HCT116 (cell line): Measurements from ENCODE around the gene GLOD4. TPM values are rescaled to one million over a fixed set of nuclear protein-coding genes. Genes with fewer than 3 reads are reported as not detected.

Source experiments
- ATAC-seq: fragments of 200-7000 bp; cut with Tn5 transposase; 2 replicates; pipeline ENCODE4 v1.9.1; 2020; ENCODE audit warnings: mild to moderate bottlenecking, moderate library complexity
- BruUV-seq: library from RNA; stranded (reverse); fragments of 400-500 nt; replicated peaks from 2 replicates; lab custom pipeline; 2021; lab: Mats Ljungman, UMichigan
- CTCF ChIA-PET: fragments of 300-600 bp; sonication (Branson Sonifier 250); formaldehyde crosslinking; loops from one replicate; lab custom pipeline; 2021; ENCODE audit warnings: antibody characterized with exemption; lab: Charles Lee
- POLR2A ChIA-PET: fragments of 300-600, 350-600 bp; sonication (Branson Sonifier 250); formaldehyde crosslinking; loops from one replicate; lab custom pipeline; 2021; ENCODE audit warnings: antibody characterized with exemption; lab: Charles Lee
- RAD21 ChIA-PET, 2 experiments: fragments of 300-600 bp; sonication (Branson Sonifier 250); formaldehyde crosslinking; loops; one replicate each; lab custom pipeline; 2023; ENCODE audit warnings: low total read pairs in 2 of 2; ENCODE audit not compliant: uncharacterized antibody in 2 of 2, unreplicated experiment in 2 of 2, low non-redundant PET in 1 of 2; lab: Charles Lee
- DNase-seq: peaks from one replicate; pipeline ENCODE4 v3.0.0-alpha.2; 2010; ENCODE audit warnings: low read depth, low spot score
- H2AFZ ChIP-seq: fragments of 200-600 bp; shearing (Covaris generic), sonication (generic); 2 replicates; pipeline ENCODE4 v1.6.1; 2017; ENCODE audit warnings: low read depth, mixed run types, mixed read lengths, antibody characterized with exemption, low read length; ENCODE audit not compliant: poor library complexity, severe bottlenecking
- H3K27ac ChIP-seq: 2 replicates; pipeline ENCODE4 v1.5.1; 2012; ENCODE audit warnings: low read depth, low read length
- H3K27me3 ChIP-seq: fragments of 200-600 bp; sonication (generic); 2 replicates; pipeline ENCODE4 v1.6.1; 2016; ENCODE audit warnings: mixed run types, low read length, mixed read lengths; ENCODE audit not compliant: insufficient read depth
- H3K36me3 ChIP-seq, 2 experiments: fragments of 200-500 bp in 1 of 2; fragments of 200-600 bp in 1 of 2; sonication (Bioruptor generic) in 1 of 2; sonication (generic) in 1 of 2; 2 replicates each; pipeline versions ENCODE4 v1.5.1 to v1.6.1; 2014 to 2016; ENCODE audit warnings: low read length in 2 of 2, inconsistent platforms in 1 of 2, mixed read lengths in 1 of 2, mixed run types in 1 of 2; ENCODE audit not compliant: insufficient read depth in 2 of 2, control insufficient read depth in 1 of 2
- H3K4me1 ChIP-seq, 2 experiments: fragments of 200-600 bp in 1 of 2; sonication (generic) in 1 of 2; 2 replicates each; pipeline versions ENCODE4 v1.5.1 to v1.6.1; 2012 to 2017; ENCODE audit warnings: low read length in 2 of 2, inconsistent platforms in 1 of 2, mild to moderate bottlenecking in 1 of 2, mixed read lengths in 1 of 2, mixed run types in 1 of 2, moderate library complexity in 1 of 2; ENCODE audit not compliant: insufficient read depth in 2 of 2, control insufficient read depth in 1 of 2
- H3K4me2 ChIP-seq: fragments of 200-600 bp; sonication (generic); 2 replicates; pipeline ENCODE4 v1.6.1; 2017; ENCODE audit warnings: mixed run types, low read length, mixed read lengths
- H3K4me3 ChIP-seq, 2 experiments: fragments of 200-600 bp in 1 of 2; sonication (generic) in 1 of 2; replicated peaks in 1 of 2; 2 replicates each; pipeline ENCODE4 v1.5.1; 2011 to 2016; ENCODE audit warnings: low read length in 2 of 2, control low read depth in 1 of 2, low read depth in 1 of 2, mild to moderate bottlenecking in 1 of 2, mixed read lengths in 1 of 2, mixed run types in 1 of 2
- H3K79me2 ChIP-seq: fragments of 200-600 bp; sonication (generic); 2 replicates; pipeline ENCODE4 v1.6.1; 2017; ENCODE audit warnings: mild to moderate bottlenecking, mixed run types, low read length, moderate library complexity, mixed read lengths; ENCODE audit not compliant: insufficient read depth
- H3K9ac ChIP-seq: fragments of 200-600 bp; sonication (generic); 2 replicates; pipeline ENCODE4 v1.6.1; 2016; ENCODE audit warnings: low read length, mixed read lengths
- H3K9me2 ChIP-seq: fragments of 200-600 bp; sonication (generic), shearing (Covaris generic); 2 replicates; pipeline ENCODE4 v1.6.1; 2017; ENCODE audit warnings: mixed run types, mild to moderate bottlenecking, moderate library complexity; ENCODE audit not compliant: insufficient read depth
- H3K9me3 ChIP-seq, 2 experiments: fragments of 200-500 bp in 1 of 2; fragments of 200-600 bp in 1 of 2; sonication (Bioruptor generic) in 1 of 2; sonication (generic) in 1 of 2; 2 replicates each; pipeline ENCODE4 v1.6.1; 2014 to 2017; ENCODE audit warnings: low read length in 2 of 2, mixed read lengths in 2 of 2, inconsistent platforms in 1 of 2, low read depth in 1 of 2, mild to moderate bottlenecking in 1 of 2, mixed run types in 1 of 2, moderate library complexity in 1 of 2; ENCODE audit not compliant: control insufficient read depth in 1 of 2, insufficient read depth in 1 of 2
- H4K20me1 ChIP-seq: fragments of 200-600 bp; sonication (generic), shearing (Covaris generic); 2 replicates; pipeline ENCODE4 v1.6.1; 2017; ENCODE audit warnings: mixed run types, mild to moderate bottlenecking, moderate library complexity; ENCODE audit not compliant: insufficient read depth
- CTCF ChIP-seq, 3 experiments: fragments of 200-600 bp in 1 of 3; sonication (generic) in 1 of 3; IDR thresholded peaks in 2 of 3; conservative IDR thresholded peaks in 1 of 3; 2 replicates each; pipeline ENCODE4 v1.5.1; 2012 to 2017; ENCODE audit warnings: low read depth in 2 of 3, low read length in 2 of 3, antibody characterized with exemption in 1 of 3, borderline replicate concordance in 1 of 3, control low read depth in 1 of 3, mild to moderate bottlenecking in 1 of 3, mixed read lengths in 1 of 3, mixed run types in 1 of 3, moderate library complexity in 1 of 3; ENCODE audit not compliant: insufficient read depth in 1 of 3
- MAX ChIP-seq: IDR thresholded peaks from 2 replicates; pipeline ENCODE4 v1.6.1; 2012
- RAD21 ChIP-seq: IDR thresholded peaks from 2 replicates; pipeline ENCODE4 v1.6.1; 2012; ENCODE audit warnings: low read depth, mild to moderate bottlenecking
- YY1 ChIP-seq: IDR thresholded peaks from 2 replicates; pipeline ENCODE4 v1.6.1; 2011; ENCODE audit warnings: low read length, low read depth, moderate library complexity, mild to moderate bottlenecking; ENCODE audit not compliant: insufficient replicate concordance; ENCODE audit errors: extremely low read depth
- intact Hi-C: fragments of 100-400 bp; cut with micrococcal nuclease; formaldehyde crosslinking; loops from 2 replicates; pipeline ENCODE4 v1.10.0; 2022
- total RNA-seq: library from RNA; stranded (reverse); gene quantifications from one replicate; pipeline ENCODE4 v1.2.1, GENCODE V29; 2021; ENCODE audit not compliant: unreplicated experiment

GLOD4 gene
- total RNA-seq, 1 experiment from 2014 or later = 80.7 TPM

GRCh38 chr17:794876-795275 lies 12.8 kb upstream of the GLOD4 start:
- RAD21 ChIA-PET = interaction anchor here (2.0 to 3.2 kb wide), 2 partner anchors 186 kb away, joined by 14 to 16 read pairs; partner anchors contain the start of gene NXN (in 1 of the 2)
- Histone ChIP-seq H4K20me1 (no peaks in the 10 kb centered on the region), H3K4me2 (peak overlapping the region; percentile 16; the same call in 1 of the 2 replicates), H3K4me3 (no peak overlapping the region), H2AFZ (no peak overlapping the region), H3K36me3 (peaks cover 0 to 24% of the 10 kb centered on the region in 2 experiments; a peak in 2 of 4 replicates), H3K9ac (no peak overlapping the region; the same call in 1 of the 2 replicates)
- no TSS peak for BruUV-seq
- no peak for TF ChIP-seq MAX
- peak; percentile 98 for TF ChIP-seq RAD21
- TF ChIP-seq CTCF (IDR thresholded peaks at IDR 0.05 in 2 of 3, conservative IDR thresholded peaks at IDR 0.05 in 1 of 3; ENCODE audit: borderline replicate concordance in 1 of 3, insufficient read depth in 1 of 3, low read depth in 2 of 3, low read length in 2 of 3) = peak; percentile 87 to 95 (median 95)
- peak; percentile 2 for TF ChIP-seq YY1
- TF ChIP-seq, all 23 proteins: peak for 3
- ChIA-PET CTCF (interaction anchor here (0.9 to 4.1 kb wide), 5 partner anchors 12 to 261 kb away, joined by 3 to 87 read pairs (median 3); partner anchors contain the start of genes GLOD4, MRM3, NXN and TIMM22), POLR2A (interaction anchor here (0.9 to 1.9 kb wide), 2 partner anchors 185 to 186 kb away, joined by 3 to 9 read pairs; partner anchors contain the start of gene NXN)
- intact Hi-C loops = loop anchor here (1.0 kb wide), 2 partner anchors 186 to 201 kb away; no protein-coding TSS in a partner anchor
- peaks cover 0 to 11% of the 10 kb centered on the region in 2 experiments; a peak in 2 of 4 replicates for H3K4me1 ChIP-seq
- peak; percentile 70 for ATAC-seq
- DNase-seq = peak; percentile 47
- H3K9me3 ChIP-seq = no peaks in the 10 kb centered on the region
- peaks cover 21% of the 10 kb centered on the region for H3K79me2 ChIP-seq
- no peak overlapping the region; the same call in 1 of the 2 replicates for H3K27ac ChIP-seq
- H3K27me3 ChIP-seq = no peaks in the 10 kb centered on the region
- H3K9me2 ChIP-seq = no peaks in the 10 kb centered on the region
